GM18507 (cell line): ENCODE results near the gene CNOT8.
A peak's percentile ranks its signal among the peaks of the same experiment; 100 is the strongest.

Source experiments
- DNase-seq: peaks from one replicate; pipeline ENCODE4 v3.0.0; 2011; ENCODE audit warnings: low read depth; ENCODE audit not compliant: insufficient read length; ENCODE audit errors: extremely low spot score
- FAIRE-seq: peaks from 2 replicates; lab custom pipeline; 2011; peaks lifted over from hg19 to GRCh38; lab: Jason Lieb, UNC

The CNOT8 gene

GRCh38 chr5:154860765-154861164, 2.3 kb downstream of the CNOT8 start:
- no peak for DNase-seq
- no peak for FAIRE-seq

- FAIRE-seq (no peak), DNase-seq (no peak)
Measured at GRCh38 chr5:154861946-154862345, 3.5 kb downstream of the CNOT8 start.

- DNase-seq (no peak), FAIRE-seq (peak; percentile 46)
Measured at GRCh38 chr5:154862766-154863165, 4.3 kb downstream of the CNOT8 start.

GRCh38 chr5:154863291-154864080, 5.1 kb downstream of the CNOT8 start:
- DNase-seq (no peak), FAIRE-seq (no peak)

- no peak for DNase-seq
- no peak for FAIRE-seq
Measured at GRCh38 chr5:154865466-154866184, 7.2 kb downstream of the CNOT8 start.

GRCh38 chr5:154866841-154867240, 8.4 kb downstream of the CNOT8 start:
- DNase-seq = no peak
- FAIRE-seq = no peak

- no peak for FAIRE-seq
- no peak for DNase-seq
Measured at GRCh38 chr5:154868702-154869101, 10.3 kb downstream of the CNOT8 start.

- FAIRE-seq (no peak), DNase-seq (no peak)
Measured at GRCh38 chr5:154871734-154872133, 13.3 kb downstream of the CNOT8 start.

GRCh38 chr5:154873791-154874331, 15.4 kb downstream of the CNOT8 start:
- FAIRE-seq = no peak
- DNase-seq = no peak

- FAIRE-seq (no peak), DNase-seq (no peak)
Measured at GRCh38 chr5:154878642-154879335, 20.4 kb downstream of the CNOT8 start.

- no peak for FAIRE-seq
Measured at GRCh38 chr5:154881986-154882385, 23.6 kb downstream of the CNOT8 start.

GRCh38 chr5:154884424-154884823, 26.0 kb downstream of the CNOT8 start:
- DNase-seq (no peak), FAIRE-seq (no peak)

More at GRCh38 chr5:154881986-154882385, 23.6 kb downstream of the CNOT8 start:
- no peak for DNase-seq

- DNase-seq = no peak
- FAIRE-seq = no peak
Measured at GRCh38 chr5:154885439-154885838, 27.0 kb downstream of the CNOT8 start.

GRCh38 chr5:154892369-154892771, 33.9 kb downstream of the CNOT8 start:
- FAIRE-seq = no peak
- DNase-seq = no peak

- no peak for FAIRE-seq
- no peak for DNase-seq
Measured at GRCh38 chr5:154893381-154893780, 35.0 kb downstream of the CNOT8 start.

- FAIRE-seq = no peak
- no peak for DNase-seq
Measured at GRCh38 chr5:154895606-154896561, 37.5 kb downstream of the CNOT8 start.

- no peak for FAIRE-seq
Measured at GRCh38 chr5:154896562-154897165, 38.2 kb downstream of the CNOT8 start.

GRCh38 chr5:154898210-154898609, 39.8 kb downstream of the CNOT8 start:
- FAIRE-seq (no peak), DNase-seq (no peak)

More at GRCh38 chr5:154896562-154897165, 38.2 kb downstream of the CNOT8 start:
- no peak for DNase-seq
